Esophagus muscularis mucosa (tissue), 4 donors: ENCODE data around the gene BAD. TPM values are rescaled to one million over a fixed set of nuclear protein-coding genes. Genes with fewer than 3 reads are reported as not detected.
A peak's percentile ranks its signal among the peaks of the same experiment; 100 is the strongest.

Source experiments
- DNase-seq: peaks from one replicate; pipeline ENCODE4 v3.0.0-alpha.2; 2017; ENCODE audit errors: extremely low spot score
- H3K27ac ChIP-seq, 4 donors: fragments of 200-600 bp; sonication (generic); replicated peaks in 1 of 4; 1 replicate in 3 of 4; 2 replicates in 1 of 4; pipeline ENCODE4 v1.5.1; 2016 to 2019; ENCODE audit warnings: mild to moderate bottlenecking in 1 of 4
- H3K27me3 ChIP-seq, 4 donors: fragments of 200-600 bp; sonication (generic); one replicate each; pipeline versions ENCODE4 v1.5.1 to v1.6.0; 2016 to 2019
- H3K36me3 ChIP-seq, 4 donors: fragments of 200-600 bp; sonication (generic); one replicate each; pipeline ENCODE4 v1.5.1; 2016 to 2019
- H3K4me1 ChIP-seq, 4 donors: fragments of 200-600 bp; sonication (generic); one replicate each; pipeline ENCODE4 v1.5.1; 2016 to 2019
- H3K4me3 ChIP-seq, 4 donors: fragments of 200-600 bp; sonication (generic); 1 replicate in 2 of 4; 2 replicates in 2 of 4; pipeline ENCODE4 v1.5.1; 2016 to 2019; ENCODE audit warnings: mild to moderate bottlenecking in 4 of 4, moderate library complexity in 1 of 4
- H3K9me3 ChIP-seq, 4 donors: fragments of 200-600 bp; sonication (generic); 1 replicate in 3 of 4; 2 replicates in 1 of 4; pipeline ENCODE4 v1.5.1; 2016 to 2019
- EP300 ChIP-seq: sonication (generic); formaldehyde crosslinking; IDR thresholded peaks from one replicate; pipeline ENCODE4 v1.6.1; 2017; ENCODE audit warnings: antibody characterized with exemption
- POLR2A ChIP-seq: fragments of 450-650 bp; IDR thresholded peaks from one replicate; pipeline ENCODE4 v1.6.1; 2017; ENCODE audit warnings: antibody characterized with exemption, moderate library complexity, mild to moderate bottlenecking, low read depth
- POLR2AphosphoS5 ChIP-seq, 2 donors: sonication (generic); formaldehyde crosslinking; IDR thresholded peaks; one replicate each; pipeline ENCODE4 v1.6.1; 2017; ENCODE audit warnings: antibody characterized with exemption in 2 of 2
- WGBS: methylation state at CpG from one replicate; pipeline ENCODE4 v1.1.5; 2018; 5-methylcytosine and 5-hydroxymethylcytosine counted together
- intact Hi-C: fragments of 100-400 bp; cut with DNase I; formaldehyde crosslinking; loops from one replicate; pipeline ENCODE4 v1.15.1; 2023
- total RNA-seq, 4 donors: library from RNA; depleted of rRNA; stranded (reverse); fragments of >200 nt; gene quantifications; one replicate each; pipeline versions ENCODE4 v1.1.0 to v1.2.1, GENCODE V29; 2016
- TF ChIP-seq, protein P1 (sequence below), 3 experiments: fragments of 200-600 bp in 2 of 3; fragments of 450-650 bp in 1 of 3; sonication (generic) in 2 of 3; IDR thresholded peaks; one replicate each; pipeline ENCODE4 v1.5.1; 2017 to 2019; ENCODE audit warnings: antibody characterized with exemption in 3 of 3, mild to moderate bottlenecking in 2 of 3, moderate library complexity in 1 of 3

The BAD gene
- total RNA-seq, 4 donors from 2014 or later: 99.3 to 138 (median 122) TPM

DNA sequence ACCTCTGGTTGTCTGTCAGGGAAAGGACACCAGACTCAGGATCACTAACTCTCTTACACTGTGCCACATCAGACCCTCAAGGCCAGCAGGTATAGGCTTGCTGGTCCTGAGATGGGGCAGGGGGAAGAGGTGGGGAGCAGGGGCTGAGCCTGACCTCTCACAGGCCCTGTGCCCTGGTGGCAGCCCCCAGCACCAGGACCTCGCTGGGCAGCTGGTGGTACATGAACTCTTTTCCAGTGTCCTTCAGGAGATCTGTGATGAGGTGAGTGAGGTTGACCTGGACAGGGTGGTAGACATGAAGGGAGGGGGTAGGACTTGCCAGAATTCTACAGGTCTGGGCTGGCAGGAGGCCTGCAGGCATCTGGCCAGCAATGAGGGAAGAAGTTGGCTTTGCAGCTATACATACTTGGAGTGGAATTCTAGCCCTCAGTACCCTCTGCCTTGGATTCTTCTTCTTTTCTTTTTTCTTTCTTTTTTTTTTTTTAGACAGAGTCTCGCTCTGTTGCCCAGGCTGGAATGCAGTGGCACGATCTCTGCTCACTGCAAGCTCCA lies 57.0 kb downstream of the BAD start:
- TF ChIP-seq, protein P1, sequence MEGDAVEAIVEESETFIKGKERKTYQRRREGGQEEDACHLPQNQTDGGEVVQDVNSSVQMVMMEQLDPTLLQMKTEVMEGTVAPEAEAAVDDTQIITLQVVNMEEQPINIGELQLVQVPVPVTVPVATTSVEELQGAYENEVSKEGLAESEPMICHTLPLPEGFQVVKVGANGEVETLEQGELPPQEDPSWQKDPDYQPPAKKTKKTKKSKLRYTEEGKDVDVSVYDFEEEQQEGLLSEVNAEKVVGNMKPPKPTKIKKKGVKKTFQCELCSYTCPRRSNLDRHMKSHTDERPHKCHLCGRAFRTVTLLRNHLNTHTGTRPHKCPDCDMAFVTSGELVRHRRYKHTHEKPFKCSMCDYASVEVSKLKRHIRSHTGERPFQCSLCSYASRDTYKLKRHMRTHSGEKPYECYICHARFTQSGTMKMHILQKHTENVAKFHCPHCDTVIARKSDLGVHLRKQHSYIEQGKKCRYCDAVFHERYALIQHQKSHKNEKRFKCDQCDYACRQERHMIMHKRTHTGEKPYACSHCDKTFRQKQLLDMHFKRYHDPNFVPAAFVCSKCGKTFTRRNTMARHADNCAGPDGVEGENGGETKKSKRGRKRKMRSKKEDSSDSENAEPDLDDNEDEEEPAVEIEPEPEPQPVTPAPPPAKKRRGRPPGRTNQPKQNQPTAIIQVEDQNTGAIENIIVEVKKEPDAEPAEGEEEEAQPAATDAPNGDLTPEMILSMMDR (IDR thresholded peaks at IDR 0.05): no peak
- H3K4me1 ChIP-seq: peaks cover 35 to 73% (median 67%) of the 10 kb centered on the region in 4 donors
- WGBS: 76% methylated on average over 3 of the region's 3 CpGs
- H3K4me3 ChIP-seq: peak overlapping the region; percentile 69 to 80 (median 71)
- no peak for DNase-seq
- no peaks in the 10 kb centered on the region for H3K9me3 ChIP-seq
- peak overlapping the region; percentile 87 to 93 (median 90) for H3K27ac ChIP-seq
- intact Hi-C loops: loop anchor here (5.0 kb wide), 1 partner anchor 40 kb away; the partner anchor contains the start of gene STIP1
- no peaks in the 10 kb centered on the region for H3K27me3 ChIP-seq
- H3K36me3 ChIP-seq: peaks cover 4 to 21% (median 12%) of the 10 kb centered on the region in 4 donors

DNA sequence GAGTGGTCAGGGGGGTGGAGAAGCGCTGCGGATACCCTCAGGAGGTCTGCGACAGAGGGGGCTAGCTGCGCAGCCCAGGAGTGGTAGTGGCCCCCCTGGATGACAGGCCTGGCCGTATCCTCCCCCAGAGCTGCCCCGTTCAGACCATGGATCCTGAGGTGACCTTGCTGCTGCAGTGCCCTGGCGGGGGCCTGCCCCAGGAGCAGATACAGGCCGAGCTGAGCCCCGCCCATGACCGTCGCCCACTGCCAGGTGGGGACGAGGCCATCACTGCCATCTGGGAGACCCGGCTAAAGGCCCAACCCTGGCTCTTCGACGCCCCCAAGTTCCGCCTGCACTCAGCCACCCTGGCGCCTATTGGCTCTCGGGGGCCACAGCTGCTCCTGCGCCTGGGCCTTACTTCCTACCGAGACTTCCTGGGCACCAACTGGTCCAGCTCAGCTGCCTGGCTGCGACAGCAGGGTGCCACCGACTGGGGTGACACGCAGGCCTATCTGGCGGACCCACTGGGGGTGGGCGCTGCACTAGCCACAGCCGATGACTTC lies 57.9 kb downstream of the BAD start:
- WGBS: 23% methylated on average over 10 of the region's 26 CpGs
- no peaks in the 10 kb centered on the region for H3K9me3 ChIP-seq
- H3K4me3 ChIP-seq: peak overlapping the region; percentile 69 to 80 (median 71)
- H3K27ac ChIP-seq: peak overlapping the region; percentile 87 to 93 (median 90)
- intact Hi-C loops: loop anchor here (5.0 kb wide), 1 partner anchor 39 kb away; the partner anchor contains the start of gene STIP1
- H3K27me3 ChIP-seq: no peaks in the 10 kb centered on the region
- peaks cover 35 to 64% (median 58%) of the 10 kb centered on the region in 4 donors for H3K4me1 ChIP-seq
- DNase-seq: no peak
- no peak for TF ChIP-seq POLR2AphosphoS5 (IDR thresholded peaks at IDR 0.05)
- TF ChIP-seq, protein P1 (IDR thresholded peaks at IDR 0.05): no peak
- no peak for TF ChIP-seq POLR2A
- no peak for TF ChIP-seq EP300
- H3K36me3 ChIP-seq: peaks cover 4 to 24% (median 12%) of the 10 kb centered on the region in 4 donors

DNA sequence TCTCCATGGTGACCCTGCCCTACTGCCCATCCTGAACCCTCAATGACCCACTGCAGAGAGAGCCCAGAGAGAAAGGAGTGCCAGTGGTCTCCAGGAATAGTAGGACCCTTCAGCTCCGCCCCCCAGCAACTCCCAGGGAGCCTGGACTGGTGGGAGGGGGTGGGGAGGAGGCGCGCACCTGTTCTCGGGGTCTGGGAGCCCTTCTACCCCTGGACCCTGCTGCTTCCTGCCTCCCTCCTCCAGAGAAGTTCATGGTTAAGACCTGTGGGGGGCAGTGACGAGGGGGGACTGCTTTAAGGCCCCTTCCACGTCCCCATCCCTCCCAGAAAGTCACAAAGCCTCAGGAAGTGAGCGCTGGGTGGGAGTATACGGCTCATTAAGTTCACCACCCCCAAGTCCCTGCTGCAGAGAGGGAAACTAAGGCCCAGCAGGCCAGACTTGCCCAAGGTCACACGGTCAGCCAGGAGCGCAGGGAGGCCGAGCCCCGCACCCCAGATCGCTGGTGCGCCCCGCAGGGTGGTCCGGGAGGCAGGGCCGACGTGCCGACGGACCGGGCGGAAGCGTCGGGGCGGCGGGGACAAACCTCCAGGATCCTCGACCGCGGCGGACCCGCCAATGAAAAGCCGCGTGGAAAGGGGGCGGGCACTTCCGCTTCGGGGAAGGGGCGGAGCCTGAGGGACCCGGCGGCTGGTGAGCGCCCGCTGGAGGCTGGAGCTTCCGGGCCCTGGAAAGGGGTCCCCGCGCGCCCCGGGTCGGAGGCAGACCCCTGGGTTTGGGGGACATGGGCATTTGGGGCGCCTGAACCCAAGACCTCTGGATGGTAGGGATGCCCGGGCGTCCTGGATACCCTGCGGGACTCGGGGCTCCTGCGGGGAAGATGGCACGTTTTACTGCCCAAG lies 58.6 kb downstream of the BAD start, which contains the start of the genes NUDT22 and TRPT1:
NUDT22 (plus strand) TSS at position 667 of the 899 bp plus-strand sequence. CDS start 379 bp downstream, outside the sequence.
TRPT1 (minus strand) TSS at position 579 of the 899 bp plus-strand sequence; CDS start at position 253, 326 bp downstream.
- Histone ChIP-seq H3K36me3 (peaks cover 4 to 32% (median 17%) of the 10 kb centered on the region in 4 donors), H3K9me3 (no peaks in the 10 kb centered on the region), H3K27ac (peak within 1 kb of the TSS; percentile 87 to 93 (median 90)), H3K4me1 (peaks cover 30 to 57% (median 51%) of the 10 kb centered on the region in 4 donors), H3K27me3 (no peaks in the 10 kb centered on the region), H3K4me3 (peak within 1 kb of the TSS; percentile 69 to 80 (median 71))
- intact Hi-C loops: loop anchor here (5.0 kb wide), 1 partner anchor 39 kb away; the partner anchor contains the start of gene STIP1
- peak; percentile 98 for DNase-seq
- WGBS: 17% methylated on average over 4 of the region's 54 CpGs
- TF ChIP-seq POLR2AphosphoS5 (IDR thresholded peaks at IDR 0.05) (peak; percentile 94), POLR2A (peak; percentile 94), EP300 (no peak)
- TF ChIP-seq, protein P1 (IDR thresholded peaks at IDR 0.05): peak in 2 of 3 experiments; percentile 22 to 36

DNA sequence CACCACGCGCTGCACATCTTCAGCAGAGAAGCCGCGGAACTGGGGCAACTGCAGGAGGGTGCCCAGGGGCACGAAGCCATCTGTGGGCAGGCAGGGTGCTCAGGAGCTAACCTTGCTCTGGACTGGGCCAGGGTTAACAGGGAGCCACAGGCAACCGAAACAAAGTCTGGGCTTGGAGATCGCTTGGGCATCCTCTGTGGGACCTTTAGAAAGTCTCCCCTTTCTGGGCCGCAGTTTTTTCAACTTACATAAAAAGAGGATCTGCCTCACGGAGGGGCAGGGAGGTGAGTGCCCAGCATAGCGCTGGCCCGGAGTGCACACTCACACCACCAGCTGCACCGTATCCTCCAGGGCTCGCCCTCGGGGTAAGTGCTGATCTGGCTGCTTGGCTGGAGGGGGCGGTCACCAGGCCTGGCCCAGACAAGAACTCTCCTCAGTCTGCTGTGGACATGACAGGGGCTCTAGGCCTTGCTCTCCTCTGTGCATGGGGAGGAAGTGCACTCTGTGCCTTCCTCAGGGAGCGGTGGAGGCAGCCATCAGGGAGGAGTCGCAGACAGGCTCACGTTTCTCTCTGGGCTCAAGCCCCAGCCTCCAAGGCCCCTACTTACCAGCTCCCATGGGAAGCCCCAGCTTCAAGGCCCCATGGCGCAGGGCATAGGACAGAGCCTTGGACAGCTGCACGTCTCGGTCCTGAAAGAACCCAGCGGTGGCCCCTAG lies 59.4 kb downstream of the BAD start:
- intact Hi-C loops: loop anchor here (5.0 kb wide), 1 partner anchor 38 kb away; the partner anchor contains the start of gene STIP1
- no peaks in the 10 kb centered on the region for H3K27me3 ChIP-seq
- H3K36me3 ChIP-seq: peaks cover 4 to 38% (median 25%) of the 10 kb centered on the region in 4 donors
- no peak for TF ChIP-seq EP300
- TF ChIP-seq, protein P1 (IDR thresholded peaks at IDR 0.05): no peak
- no peak for TF ChIP-seq POLR2A
- no peak for TF ChIP-seq POLR2AphosphoS5 (IDR thresholded peaks at IDR 0.05)
- 69% methylated on average over 9 of the region's 22 CpGs for WGBS
- peak overlapping the region; percentile 87 to 93 (median 90) for H3K27ac ChIP-seq
- no peaks in the 10 kb centered on the region for H3K9me3 ChIP-seq
- no peak for DNase-seq
- H3K4me1 ChIP-seq: peaks cover 30 to 53% (median 46%) of the 10 kb centered on the region in 4 donors
- peak overlapping the region; percentile 69 to 80 (median 71) for H3K4me3 ChIP-seq
